GM18867 (cell line): ENCODE data around the gene AMFR.

ENCODE experiments used
- ATAC-seq: cut with Tn5 transposase; IDR thresholded peaks from one replicate; pipeline ENCODE4 v1.9.1; 2021; ENCODE audit warnings: mild to moderate bottlenecking, moderate library complexity; ENCODE audit not compliant: unreplicated experiment

The AMFR gene

DNA sequence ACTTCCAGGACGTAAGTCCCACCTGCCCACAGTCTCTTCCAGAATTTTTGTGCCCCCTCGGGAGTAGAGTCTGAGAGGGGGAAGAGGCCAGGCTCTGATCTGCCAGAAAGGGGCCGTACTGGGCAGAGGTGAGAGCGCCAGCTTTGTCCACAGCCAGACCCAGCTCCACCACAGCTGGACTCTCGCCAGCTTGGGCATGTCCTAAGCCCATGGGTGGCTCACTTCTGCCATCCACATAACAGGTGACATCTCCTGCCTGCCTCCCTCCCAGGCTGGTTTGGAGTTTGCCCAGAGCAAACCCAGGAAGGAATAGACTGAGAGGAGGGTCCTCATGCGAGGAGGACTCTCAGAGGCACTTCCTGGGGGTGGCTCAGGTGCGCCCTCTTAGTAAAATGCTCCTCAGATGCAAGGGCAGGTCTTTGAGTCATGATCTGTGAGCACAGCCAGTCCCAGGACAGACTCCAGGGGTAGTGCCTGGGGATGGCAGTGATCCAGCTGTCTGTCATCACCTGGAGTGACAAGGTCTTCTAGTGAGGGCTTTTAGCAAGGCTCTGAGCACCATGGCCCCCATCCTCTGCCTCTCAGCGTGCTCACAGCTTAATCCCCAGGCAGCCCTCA lies 89.2 kb downstream of the AMFR start:
- no peak for ATAC-seq

DNA sequence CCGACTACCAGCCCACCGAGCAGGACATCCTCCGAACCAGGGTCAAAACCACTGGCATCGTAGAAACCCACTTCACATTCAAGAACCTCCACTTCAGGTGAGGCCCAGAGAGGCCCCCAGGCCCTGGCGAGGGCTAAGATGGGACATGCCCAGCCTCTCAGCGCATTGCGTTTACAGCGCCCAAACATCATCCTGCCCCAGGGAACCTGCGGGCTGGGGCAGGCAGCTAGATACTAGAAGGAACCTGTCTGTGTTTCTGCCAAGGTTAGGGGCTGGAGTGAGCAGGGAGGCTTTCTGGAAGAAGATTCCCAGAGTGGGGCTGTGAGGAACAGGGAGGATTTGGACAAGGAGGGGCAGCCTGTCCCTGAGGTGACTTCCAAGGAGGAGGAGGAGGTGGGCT lies 90.6 kb downstream of the AMFR start:
- ATAC-seq: no peak

DNA sequence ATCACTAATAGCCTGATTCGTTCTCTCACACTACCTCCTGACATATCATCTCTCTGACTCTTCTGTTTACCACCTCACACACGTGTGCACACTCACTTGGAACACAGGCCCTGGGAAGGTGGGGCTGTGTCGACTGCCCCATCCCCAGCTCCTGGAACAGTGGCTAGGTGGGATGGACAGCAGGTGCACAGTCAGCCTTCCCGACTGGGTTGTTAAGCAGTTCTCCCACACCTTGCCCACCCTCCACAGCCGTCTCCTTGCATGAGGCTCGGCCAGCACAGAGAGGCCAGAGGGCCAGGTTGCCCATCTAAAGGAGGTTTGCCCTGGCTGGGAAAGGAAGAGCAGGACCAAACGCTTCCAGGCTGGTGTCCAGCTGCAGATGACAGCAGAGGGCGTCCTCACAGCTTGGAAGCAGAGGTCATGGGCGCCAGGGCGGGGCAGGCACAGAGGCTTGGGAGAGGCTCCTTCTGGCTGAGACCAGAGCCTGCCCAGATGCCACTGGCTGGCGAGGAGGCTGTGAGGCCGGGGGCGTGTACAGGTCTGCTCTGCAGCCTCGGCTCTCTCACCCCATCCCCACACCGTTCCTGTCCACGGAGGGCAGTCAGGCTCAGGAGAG lies 92.8 kb downstream of the AMFR start:
- no peak for ATAC-seq

DNA sequence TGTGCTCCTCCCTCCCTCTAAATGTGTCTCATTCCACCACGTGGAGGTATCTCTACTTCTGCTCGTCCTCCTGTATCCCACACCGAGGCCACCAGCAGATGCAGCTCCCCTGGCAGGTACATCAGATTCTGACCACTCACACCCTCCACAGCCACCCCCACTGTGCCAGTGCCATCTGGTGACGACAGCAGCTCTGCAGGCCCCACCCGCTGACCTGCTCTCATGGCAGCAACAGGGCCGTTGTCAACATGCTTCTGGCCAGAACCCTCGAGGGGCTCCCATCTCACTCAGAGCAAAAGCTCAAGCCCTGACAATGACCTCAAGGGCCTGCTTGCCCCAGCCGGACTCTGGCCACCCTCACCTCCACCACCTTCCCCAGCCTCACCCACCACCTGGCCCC lies 93.4 kb downstream of the AMFR start:
- ATAC-seq: no peak

DNA sequence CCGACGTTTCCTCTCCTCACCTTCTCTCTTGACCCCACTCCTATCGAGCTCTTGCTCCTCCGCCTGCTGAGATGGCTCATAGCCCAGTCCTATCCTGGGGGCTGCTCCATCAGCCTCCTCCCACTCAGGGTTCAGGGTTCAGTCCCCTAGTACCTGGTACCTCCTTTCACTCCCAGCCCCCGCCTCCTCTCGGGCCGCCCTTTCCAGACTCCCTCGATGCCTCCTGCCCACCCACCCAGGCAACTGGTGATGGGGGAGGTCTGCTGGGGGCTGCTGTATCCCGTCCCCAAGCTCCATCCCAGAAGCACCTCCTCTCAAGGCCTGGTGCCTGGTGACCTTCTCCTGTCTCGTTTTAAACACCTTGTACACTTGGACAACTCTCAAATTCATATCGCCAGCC lies 93.9 kb downstream of the AMFR start:
- no peak for ATAC-seq

DNA sequence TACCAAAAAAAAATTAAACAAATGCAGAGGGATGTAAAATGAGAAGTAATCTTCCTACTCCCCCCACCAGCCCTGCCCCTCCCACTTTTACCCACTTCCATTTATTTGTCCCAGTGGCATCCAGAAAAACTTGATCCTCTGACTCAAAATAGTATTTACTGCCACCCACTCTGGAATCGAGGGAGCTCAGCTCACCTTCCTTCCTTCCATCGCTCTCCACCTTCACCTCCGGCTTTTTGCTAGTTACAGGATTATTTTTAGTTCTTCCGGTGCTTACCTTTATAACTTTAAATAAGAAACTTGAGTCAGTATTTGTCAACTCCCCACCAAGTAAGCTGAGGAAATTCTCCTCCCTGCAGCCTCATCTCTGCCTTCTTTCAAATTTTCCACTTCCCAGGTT lies 94.9 kb downstream of the AMFR start:
- no peak for ATAC-seq

DNA sequence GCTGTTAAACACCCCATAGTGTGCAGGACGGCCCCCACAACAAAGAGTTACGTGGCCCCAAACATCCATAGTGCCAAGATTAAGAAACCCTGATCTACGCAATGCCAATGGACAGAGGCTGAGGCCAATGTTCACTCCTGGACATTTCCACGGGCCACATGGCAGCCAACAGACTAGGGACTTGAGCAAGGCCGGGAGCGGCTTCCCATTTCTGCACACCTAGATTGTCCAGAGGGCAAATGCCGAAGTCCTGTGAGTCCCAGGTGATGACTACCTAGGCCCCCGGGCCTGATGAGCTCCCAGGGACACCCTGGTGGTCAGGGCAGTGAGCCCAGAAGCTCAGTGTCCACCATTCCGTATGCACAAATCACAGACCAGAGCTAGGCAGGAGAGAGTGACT lies 95.5 kb downstream of the AMFR start:
- no peak for ATAC-seq

DNA sequence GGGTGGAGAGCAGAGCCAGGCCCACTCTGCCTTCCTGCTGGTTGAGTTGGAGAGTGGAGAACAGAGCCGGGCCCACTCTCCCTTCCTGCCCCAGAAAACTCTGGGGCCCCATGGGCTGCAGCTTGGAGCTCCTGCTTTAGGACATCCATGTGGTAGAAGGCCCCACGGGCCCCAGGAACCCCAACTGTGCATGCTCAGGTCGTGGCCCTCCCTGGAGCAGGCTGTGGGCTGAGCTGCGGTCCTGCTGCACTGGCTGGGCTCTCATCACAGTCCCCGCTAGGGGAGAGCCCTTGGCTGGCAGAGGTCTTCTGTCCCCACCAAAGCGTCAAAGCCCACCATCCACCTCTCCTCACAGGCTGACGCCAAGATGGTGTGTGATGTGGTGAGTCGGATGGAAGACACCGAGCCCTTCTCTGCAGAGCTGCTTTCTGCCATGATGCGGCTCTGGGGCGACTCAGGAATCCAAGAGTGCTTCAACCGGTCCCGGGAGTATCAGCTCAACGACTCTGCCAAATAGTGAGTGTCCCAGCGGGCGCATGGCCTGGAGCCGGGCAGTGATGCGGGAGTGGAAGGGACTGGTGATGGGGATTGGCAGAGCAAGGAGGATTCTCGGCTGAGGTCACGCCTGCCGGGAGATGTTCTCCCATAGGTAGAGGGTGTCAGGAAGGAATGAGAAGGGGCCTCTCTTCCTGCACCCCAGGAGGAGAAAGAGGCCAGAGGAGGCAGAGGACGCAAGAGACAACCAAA lies 96.9 kb downstream of the AMFR start:
- ATAC-seq: no peak

DNA sequence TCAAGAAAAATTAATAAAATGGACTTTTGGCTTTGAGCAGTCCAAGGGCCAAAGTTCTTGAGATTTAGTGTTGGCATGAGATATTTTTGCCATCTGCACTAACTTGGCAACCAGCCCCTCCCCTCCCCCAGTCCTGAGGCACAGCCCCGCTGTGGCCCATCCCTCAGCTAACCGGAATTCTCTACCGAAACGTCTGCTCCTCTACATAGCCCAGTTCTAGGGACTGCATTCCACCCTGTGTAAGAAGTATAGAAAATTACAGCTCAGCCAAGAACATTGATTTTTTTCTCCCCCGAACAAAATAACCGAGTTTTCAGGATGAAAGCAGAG lies 97.5 kb downstream of the AMFR start:
- no peak for ATAC-seq

DNA sequence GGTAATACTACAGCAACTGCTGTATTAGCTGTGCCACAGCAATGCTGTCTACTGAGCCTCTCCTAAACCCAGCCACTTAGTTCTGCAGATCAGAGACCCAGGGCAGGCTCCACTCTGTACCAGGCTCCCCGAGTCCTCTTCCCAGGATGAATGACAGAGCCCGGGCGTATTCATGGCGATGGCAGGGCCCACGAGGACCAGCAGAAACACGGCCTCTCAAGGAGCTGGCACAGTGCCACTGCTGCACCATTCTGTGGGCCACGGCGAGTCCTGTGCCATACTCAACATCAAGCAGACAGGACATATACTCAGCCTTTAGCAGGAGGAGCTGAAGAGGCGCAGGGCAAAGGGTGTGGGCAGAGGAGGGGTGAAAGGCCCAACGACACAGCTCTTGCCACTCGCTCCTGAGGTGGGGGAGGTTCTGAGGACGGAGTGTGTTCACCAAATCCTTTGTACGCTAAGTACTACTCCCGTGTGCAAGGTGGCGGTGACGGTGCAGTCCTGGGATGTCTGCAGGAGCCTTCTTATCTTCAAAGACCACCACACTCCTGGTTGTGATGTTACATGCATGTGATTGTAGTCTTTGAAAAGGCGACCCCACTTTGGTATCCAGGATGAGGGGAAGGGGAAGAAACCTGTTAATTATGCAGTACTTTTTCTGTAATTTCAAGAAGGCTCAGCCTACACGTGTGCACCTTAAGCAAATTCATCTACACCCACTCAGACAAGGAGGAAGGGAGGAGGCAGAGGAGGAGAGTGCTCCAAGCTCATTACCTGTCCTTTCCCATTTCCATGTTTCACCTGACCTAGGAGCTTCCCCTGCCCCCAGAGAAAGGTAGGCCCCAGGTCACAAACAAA lies 98.0 kb downstream of the AMFR start:
- ATAC-seq: no peak

DNA sequence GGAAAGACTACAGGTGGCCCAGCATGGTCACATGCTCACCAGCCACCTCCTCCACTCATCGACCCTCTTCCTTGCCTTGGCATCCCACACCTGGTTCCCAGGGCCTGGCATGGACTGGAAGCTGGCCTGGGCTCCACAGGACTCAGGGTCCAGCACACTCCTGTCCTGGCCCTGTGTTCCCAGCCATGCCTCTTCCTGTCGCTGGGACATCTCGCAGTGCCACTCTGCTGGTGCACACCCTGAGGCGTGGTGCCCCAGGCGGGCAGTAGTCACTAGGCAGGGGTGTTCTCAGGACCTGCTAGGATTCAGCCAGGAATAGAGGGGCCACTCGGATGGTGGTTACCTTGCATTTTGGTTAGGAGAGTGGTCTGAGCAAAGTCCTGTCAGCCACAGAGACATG lies 99.4 kb downstream of the AMFR start:
- ATAC-seq: no peak

DNA sequence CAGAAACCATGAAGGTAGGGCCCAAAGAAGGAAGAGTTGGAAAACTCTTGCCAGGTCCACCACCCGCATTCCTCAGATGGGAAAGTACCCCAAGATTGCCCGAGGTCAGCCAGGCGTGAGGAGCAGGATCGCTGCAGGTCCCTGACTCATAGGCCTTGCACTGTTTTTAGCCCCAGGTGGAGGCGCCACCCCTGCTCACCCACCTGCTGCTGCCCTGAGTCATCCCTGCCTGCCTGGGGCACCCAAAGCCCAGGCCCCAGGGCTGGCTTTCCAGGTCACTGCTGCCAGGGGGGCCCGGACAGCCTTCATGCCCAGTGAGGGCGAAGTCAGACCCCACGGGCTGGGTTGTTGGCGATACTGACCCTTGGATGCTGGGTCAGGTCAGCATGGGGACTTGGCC lies 100.9 kb downstream of the AMFR start:
- no peak for ATAC-seq

DNA sequence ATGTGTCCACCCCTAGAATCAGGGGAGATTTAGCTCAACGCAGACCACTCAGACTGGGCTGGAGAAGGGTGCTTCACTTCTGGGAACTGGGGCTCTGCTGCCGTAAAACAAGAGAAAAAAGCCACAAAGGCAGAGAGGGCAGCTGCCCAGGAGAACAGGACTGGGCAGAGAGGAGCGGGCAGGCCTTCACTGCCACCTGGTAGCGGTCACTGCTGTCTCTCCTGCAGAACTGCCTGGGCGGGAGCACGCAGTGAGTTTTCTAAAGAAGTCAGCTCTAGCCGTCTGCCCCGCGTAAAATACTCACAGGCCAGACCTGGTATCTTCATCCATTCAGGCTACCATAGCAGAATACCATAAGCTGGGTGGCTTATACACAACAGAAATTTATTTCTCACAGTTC lies 103.8 kb downstream of the AMFR start:
- no peak for ATAC-seq

DNA sequence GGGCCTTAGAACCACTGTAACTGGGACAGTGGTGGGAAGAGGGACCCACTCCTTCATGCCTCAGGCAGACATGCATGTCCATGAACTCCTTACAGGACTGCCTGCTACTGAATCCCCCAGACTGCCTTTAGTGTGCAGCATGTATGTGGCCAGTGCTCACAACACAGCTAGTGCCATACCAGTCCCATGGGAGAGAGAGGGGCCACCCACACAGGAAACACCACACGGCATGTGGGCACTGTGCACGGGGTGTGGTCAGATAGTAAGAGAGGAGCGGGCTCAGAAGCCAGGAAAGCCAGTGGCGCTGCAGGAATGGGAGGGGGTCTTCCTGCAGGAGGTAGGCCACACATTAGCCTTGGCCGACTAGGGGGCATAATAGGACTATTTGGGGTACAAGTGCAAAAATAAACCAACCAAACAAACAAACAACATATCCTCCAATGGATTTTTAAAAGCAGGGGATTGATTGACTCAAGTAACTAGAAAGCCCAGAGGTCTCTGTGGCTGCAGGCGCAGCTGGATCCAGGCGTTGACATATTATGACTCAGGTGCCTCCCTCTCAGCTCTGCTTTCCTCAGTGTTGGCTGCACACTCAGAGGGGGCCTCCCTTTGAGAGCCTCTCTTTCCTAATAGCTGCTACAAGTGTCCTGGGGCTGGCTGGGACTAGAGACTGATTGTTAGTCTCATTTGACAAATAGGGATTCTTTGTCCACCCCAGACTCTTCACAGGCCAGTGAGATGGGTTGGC lies 104.4 kb downstream of the AMFR start:
- ATAC-seq: no peak

DNA sequence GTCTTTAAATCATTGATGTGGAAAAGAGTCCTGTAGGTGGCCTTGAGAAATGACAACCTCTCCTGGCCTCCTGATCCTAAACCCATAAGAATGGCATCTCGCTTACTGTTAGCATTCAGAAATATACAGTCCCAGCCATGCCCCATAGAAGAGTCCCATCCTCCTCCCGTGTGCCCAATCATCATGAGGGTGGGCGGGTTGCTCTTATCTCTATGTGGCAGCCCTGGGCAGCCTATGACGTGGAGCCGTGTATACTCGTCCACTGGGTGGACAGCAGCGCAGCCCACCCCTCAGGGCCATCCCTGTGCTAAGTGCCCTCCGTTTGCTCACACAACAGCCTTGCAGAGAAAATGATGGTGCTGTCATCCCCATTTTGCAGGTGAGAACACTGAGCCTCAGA lies 105.3 kb downstream of the AMFR start:
- ATAC-seq: no peak

DNA sequence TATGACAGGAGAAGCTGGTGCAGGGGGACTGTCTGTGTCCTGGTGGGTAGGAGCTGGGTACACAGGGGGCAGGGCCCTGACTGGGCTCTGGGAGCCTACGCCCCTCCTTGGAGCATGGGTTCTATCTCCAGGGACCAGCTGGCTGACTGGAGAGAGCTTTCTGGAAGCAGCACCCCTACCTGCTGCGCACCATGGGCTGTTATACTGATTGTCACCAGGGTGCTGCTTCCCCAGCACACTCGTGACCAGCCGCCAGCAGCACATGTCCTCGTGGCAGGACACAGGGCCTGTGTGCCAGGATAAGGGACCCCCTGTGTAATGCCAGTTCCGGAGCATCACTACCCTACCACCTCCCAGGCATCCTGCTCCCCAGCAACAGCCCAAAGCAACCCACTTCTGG lies 106.0 kb downstream of the AMFR start:
- no peak for ATAC-seq

DNA sequence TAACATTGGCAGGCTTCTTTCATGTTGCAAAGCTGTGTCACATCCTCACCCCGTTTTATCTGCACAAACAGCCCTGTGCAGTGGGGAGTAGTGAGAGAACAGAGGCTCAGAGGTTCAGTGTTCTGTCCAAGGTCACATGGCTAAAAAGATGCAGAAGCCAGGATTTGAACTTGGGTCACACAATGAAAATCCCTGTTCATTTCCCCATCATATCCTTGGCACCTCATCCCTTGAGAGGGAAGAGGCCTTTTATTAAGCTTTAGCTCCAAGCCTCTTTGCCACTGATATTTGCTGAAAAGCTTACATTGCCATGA lies 106.6 kb downstream of the AMFR start:
- ATAC-seq: no peak

DNA sequence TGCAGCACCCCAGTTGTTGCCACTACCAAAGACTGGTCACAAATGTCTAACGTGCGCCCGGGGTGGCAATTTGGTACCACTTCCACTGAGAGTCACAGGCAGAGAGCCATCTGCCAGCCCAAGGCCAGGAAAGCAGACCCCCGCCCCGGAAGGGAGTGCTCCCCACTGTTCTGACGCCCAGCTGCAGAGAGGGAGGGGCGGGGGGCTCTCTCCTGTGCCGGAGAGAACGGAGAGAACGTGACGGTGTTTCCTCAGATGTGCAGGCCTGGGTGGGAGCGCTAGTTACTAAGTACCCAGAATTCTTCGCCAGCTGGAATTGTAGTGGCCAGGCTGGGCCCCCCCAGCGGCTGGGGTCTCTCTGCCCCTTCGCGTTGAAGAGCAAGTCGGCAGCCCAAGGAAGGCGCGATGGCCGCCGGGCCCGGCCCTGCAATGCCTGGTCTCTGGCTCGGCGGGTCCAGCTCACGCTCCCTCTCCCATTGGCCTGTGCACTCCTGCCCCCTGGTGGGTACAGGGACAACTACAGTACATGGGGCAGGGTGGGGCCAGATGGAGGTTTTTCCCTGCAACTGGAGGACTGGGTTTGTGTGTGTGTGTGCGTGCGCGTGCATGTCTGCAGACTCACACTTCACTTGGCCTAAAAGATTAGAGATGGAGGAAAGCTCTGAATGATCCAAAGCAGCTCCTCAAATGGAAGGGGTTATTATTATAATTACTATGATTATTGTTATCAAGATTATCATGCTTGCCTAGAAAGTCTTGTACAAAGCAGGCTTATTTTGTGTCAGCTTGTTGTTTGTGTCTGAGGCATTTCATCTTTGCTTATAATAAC lies 107.1 kb downstream of the AMFR start:
- ATAC-seq: peak; percentile 95

DNA sequence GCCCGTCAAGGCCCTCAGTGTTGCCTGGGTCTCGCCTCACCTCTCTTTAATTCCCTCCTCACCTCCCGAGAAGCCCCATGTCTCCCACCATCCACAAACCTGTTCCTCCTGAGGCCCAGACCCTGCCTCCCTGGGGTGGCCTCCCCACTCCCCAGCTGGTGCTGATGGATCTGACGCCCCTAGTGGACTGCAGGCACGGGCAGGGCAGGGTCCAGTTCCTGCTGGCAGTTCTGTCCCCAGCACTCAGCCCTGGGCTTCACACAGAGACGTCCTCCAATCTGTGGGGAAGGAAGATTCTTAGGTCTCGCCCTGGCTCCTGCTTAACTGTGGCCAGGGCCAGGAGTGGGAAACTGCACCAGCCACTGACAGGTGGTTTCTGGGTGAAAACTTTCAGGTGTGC lies 108.8 kb downstream of the AMFR start:
- ATAC-seq: no peak

DNA sequence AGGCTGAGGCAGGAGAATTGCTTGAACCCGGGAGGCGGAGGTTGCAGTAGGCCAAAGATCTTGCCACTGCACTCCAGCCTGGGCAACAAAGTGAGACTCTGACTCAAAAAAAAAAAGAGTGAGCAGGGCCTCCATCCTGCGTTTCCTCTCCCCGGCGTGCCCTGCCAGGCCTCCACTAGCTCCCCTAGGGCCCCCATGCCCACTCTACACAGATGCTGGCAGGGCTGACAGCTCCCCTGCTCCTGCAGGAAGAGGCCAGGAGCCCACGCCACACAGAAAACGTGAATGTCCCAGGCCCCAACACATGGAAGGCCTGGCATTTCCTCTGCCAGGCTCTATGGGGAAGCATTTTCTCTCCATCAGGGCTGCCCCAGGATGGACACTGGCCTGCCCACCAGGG lies 109.4 kb downstream of the AMFR start:
- ATAC-seq: no peak
